ENCODE results near the gene RIMKLA.

Gene RIMKLA

GRCh38 chr1:42370876-42371549, 9.6 kb upstream of the RIMKLA start:
- DNase-seq (ENCODE audit: low read depth, low spot score) = no peak

DNA sequence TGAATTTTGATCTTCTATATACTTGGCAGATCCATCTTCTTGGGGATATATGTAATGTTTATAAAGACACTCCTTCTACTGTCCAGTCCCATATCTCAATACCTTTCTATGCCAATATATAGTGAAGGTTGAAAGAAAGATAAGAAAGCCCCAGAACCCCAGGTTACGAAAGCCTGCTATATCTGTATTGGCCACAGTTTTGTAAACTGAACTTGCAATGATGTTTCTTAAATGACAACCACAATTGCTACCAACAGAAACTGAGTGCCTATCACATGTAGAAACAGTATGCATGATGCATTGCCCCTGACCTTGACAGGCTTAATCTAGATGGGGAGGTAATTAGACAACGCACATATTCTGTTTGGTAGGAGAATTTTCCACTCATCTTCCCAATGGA, 7.8 kb upstream of the RIMKLA start:
- no peak for DNase-seq (ENCODE audit: low read depth, low spot score)

DNA sequence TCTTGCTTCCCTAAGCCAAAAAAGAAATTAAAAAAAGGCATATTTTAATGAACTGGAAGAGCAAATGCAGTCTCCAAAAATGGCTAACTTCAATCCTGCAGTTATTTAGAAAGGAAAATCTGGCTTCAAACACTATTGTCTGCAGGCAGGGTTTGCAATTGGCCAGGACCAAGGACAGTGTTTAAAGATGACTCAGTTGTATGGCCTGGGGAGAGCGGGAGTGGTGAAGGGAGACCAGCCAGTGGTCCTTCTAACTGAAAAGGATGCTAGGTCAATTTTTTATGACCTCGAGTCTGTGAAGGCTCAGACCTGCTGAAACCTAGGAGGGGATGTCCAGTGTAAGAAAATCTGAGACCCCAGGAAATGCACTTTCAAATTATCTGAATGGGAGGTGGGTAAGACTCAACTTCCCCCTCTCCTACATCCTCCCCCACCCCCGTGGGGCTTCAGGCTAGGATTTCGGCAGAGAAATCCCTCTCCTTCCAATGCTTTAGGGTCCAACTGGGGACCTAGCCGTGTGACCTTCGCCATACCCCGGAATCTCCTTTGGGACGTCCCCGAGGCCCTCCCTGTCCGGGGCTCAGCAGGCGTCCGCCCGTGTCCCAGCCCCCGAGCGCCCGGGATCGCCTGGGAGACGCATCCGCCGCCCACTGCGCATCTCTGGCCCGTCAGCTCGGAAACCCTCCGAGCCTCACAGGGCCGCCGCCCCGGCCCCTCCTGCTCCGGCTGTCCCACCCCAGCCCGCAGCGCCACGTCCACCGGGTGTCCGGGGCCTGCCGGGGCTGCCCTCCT, 602 bp upstream of the RIMKLA start:
- DNase-seq (ENCODE audit: low read depth, low spot score) = no peak

- DNase-seq (ENCODE audit: low read depth, low spot score) = no peak
Measured at GRCh38 chr1:42381280-42381673, 685 bp downstream of the RIMKLA start.

GRCh38 chr1:42385283-42385682, 4.7 kb downstream of the RIMKLA start:
- no peak for DNase-seq (ENCODE audit: low read depth, low spot score)

DNA sequence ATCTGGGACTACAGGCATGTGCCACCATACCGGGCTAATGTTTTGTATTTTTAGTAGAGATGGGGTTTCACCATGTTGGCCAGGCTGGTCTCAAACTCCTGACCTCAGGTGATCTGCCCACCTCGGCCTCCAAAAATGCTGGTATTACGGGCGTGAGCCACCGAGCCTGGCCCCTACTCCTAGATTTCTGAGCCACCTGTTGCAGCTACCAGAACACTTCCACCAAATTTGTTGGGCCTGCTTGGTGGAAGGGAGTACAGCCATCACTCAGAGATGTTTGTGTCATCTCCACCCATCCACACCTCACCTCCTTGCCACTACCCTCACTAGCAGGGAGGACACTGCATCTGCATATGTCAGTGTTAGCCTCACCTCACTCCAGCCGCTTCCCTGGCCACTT, 5.5 kb downstream of the RIMKLA start:
- no peak for DNase-seq (ENCODE audit: low read depth, low spot score)

DNA sequence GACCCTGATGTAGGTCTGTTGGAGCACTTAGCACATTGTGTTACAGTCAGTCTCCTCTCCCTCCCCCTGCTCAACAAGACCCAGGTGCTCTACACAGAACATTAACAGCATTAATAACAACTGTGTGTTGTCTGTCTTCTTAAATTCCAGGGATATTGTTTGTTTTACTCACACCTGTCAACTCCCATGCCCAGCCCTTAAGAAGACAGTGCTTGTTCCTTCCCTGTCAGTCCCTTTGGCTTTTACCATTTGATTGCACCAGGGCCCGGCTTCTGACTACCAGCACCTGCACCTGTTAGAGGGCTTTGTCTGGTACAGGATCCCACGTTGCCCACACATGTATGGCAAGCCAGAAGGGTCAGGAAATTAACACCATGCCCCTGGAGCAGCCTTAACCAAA, 11.7 kb downstream of the RIMKLA start:
- no peak for DNase-seq (ENCODE audit: low read depth, low spot score)

DNA sequence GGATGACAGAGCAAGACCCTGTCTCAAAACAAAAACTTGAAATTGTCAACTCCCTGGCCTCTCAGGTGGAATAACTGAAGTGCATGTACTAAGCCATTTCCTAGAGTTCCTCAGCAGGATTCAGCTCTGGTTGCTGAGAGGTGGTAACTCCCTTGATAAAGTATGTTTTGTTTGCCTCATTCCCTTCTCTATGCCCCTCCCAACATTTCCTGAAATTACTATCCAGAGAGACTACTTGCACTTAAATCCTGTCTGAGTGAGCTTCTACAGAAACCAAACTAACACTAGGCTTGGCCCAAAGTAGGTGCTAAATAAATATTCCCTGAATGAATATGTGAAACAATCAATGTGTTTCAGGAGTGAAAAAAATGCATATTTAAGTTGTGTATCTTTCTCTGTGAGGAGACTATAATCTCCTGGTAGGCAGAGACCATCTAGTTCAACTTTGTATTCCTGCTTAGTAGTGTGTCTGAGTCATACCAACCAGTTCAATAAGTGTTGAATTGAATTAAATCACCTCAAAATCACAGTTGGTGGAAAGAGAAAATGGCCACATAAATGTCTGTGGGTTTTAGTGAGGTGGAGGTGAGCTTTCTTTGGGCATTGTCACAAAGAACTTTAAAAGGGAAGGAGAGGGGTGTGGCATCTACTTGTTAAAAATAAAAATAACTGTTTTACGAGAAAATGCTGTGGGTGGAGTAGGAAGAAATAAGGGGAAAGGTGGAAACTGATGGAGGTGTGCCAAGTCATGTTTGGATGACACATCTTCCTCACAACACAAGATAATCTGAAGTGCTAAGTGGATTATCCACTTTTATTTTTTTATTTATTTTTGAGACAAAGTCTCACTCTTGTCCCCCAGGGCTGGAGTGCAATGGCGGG, 12.6 kb downstream of the RIMKLA start:
- no peak for DNase-seq (ENCODE audit: low read depth, low spot score)

GRCh38 chr1:42399315-42400100, 18.9 kb downstream of the RIMKLA start:
- no peak for DNase-seq (ENCODE audit: low read depth, low spot score)

DNA sequence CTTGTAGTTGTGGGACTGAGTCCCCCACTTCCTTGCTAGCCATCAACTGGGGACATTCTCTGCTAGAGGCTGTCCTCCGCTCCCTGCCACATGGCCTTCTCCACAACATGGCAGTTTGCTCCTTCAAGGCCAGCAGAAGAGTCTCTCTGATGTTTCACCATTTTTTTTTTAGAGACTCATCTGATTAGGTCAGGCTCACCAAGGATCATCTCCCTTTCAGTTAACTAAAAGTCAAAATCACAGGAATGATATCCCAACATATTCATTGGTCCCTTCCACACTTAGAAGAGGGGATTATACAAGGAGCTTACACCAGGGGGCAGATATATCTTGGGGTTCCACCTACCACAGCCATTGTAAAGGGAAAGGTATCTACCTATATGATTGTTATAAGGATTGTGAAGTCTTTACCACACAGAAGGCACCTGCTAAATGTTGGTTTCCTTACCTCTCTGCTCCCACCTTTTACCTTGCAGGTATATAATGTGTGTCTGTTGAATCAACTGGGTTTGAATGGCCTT, 23.3 kb downstream of the RIMKLA start:
- DNase-seq (ENCODE audit: low read depth, low spot score) = no peak

- no peak for DNase-seq (ENCODE audit: low read depth, low spot score)
Measured at GRCh38 chr1:42414551-42415496, 34.2 kb downstream of the RIMKLA start.

- DNase-seq (ENCODE audit: low read depth, low spot score) = no peak
Measured at GRCh38 chr1:42417166-42417565, 36.6 kb downstream of the RIMKLA start.

DNA sequence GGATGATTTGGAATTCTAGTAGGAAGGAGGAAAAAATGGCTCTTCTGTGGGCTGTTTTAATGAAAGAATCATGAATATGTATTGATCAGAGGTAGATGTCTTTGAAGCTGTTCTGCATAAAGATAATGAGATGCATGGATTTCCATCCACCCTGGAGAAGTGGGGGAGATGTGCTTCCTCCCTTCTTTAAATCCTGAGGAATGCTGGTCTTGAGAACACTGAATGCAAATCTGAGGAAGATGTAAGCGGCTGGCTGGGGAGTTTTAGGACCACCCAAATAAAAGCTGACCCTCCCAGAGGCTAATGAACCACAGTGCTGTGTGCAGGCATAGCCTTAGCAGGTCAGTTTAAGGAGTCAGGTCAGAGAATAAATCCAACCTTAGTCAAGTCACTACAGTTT, 37.9 kb downstream of the RIMKLA start:
- DNase-seq (ENCODE audit: low read depth, low spot score) = no peak

DNA sequence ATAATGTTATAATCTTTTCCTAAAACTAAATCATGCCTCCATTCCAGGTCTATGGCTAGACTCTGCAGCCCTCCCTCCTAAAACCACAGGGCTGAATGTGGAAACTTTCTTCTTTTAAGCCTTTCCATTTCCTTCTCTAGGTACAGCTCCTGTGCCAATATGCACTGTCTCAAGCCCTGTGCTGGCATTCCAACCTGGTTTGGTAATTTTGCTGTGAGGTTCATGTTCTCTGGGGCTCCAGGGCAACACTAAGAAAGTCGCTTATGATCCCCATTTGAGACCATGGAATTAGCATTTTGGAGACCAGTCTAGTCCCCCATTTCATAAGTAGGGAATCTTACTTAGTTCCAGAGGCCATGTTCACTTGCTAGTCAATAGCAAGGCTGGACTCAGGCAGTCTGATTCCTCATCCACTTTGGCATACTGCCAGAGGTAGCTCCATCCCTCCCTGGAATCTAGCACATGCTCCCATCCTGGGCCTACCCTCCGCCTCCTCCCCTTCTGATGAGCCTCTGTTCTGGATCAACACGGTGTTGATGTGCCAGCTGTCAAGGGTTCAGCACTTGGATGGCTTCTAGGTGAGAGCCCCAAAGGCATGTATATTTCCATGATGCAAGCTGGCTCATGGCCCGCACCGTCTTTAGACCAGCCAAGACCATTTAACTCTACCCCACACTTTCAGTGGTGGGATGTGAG, 38.7 kb downstream of the RIMKLA start:
- DNase-seq (ENCODE audit: low read depth, low spot score) = no peak

- no peak for DNase-seq (ENCODE audit: low read depth, low spot score)
Measured at GRCh38 chr1:42420121-42420520, 39.5 kb downstream of the RIMKLA start.

GRCh38 chr1:42420911-42421585, 40.5 kb downstream of the RIMKLA start:
- no peak for DNase-seq (ENCODE audit: low read depth, low spot score)

DNA sequence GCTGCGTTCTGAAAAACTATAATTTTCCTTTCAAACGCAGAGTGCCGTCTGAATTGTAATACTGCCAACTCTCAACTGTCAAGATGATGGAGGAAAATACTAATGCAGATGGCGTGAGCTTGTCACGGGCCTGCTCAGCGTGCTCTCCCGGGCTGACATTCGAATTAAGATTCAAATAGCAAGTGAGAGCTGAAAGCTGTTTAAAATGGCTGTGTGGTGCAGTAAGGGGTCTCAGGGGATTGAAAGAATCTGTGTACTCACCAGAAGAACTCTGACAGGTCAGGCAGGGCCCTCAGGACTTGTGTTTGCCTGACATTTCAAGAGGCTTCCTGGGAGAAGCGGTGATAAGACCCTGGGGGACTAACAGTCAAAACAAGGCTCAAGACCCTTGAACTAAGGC, 42.1 kb downstream of the RIMKLA start:
- DNase-seq (ENCODE audit: low read depth, low spot score) = no peak

- DNase-seq (ENCODE audit: low read depth, low spot score) = no peak
Measured at GRCh38 chr1:42423681-42424080, 43.1 kb downstream of the RIMKLA start.

GRCh38 chr1:42424201-42424600, 43.6 kb downstream of the RIMKLA start:
- no peak for DNase-seq (ENCODE audit: low read depth, low spot score)

Measured in activated naive CD8-positive, alpha-beta T cell treated with anti-CD3 and anti-CD28 coated beads, Interleukin-2, amount 50 U/mL, for 16 hours (primary cell).